Stimulated activated CD4-positive, alpha-beta T cell treated with anti-CD3 and anti-CD28 coated beads, Interleukin-4, amount 100 ng/mL, for 4 hours (primary cell): ENCODE results near the gene GSK3B.
A peak's percentile ranks its signal among the peaks of the same experiment; 100 is the strongest.

ENCODE experiments used
- DNase-seq, 2 experiments: peaks; one replicate each; pipeline ENCODE4 v3.0.0-alpha.2; 2020

Gene GSK3B

DNA sequence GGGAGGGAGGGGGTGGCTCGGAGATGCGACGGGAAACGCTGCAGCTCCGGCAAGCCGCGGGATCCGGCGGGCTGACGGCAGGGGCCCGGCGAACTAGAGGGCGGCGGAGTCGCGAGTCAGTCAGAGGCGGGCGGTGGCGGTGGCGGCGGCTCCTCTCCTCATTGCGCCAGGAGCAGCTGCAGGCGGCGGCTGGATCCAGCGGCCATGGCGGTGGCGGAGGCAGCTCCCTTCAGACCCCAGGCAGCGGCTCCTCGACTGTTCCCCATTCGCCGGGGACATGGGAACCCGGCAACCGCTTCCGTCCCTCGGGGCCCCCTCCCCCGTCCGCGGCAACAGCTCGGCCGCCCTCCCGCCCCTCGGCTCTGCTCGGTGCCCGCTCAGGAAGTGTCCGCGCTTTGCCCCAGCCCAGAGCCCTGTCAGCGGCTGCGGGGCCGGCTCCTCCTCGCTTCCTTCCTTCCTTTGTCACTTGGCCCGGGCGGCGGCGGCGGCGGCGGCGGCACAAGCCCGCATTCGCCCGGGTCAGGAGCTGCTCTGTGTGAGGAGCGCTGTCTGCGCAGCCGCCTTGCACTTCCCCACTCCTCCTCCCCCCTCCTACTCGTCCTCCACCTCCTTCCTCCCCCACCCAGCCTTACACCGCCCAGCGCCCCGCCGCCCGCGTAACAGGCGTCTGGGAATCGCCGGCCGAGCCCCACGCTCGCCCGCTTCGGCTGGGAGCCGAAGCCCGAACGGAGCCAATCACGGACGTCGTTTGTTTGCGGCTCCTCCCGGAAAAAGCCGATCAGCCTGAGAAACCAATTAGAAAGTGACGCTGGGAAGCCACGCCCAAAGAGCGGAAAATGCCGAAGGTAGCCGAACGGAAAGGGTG is at the start of gene GSK3B:
GSK3B (minus strand) TSS at position 537 of the 865 bp plus-strand sequence. CDS start 1,013 bp downstream, outside the sequence.
- peak; percentile 96 to 98 for DNase-seq

DNA sequence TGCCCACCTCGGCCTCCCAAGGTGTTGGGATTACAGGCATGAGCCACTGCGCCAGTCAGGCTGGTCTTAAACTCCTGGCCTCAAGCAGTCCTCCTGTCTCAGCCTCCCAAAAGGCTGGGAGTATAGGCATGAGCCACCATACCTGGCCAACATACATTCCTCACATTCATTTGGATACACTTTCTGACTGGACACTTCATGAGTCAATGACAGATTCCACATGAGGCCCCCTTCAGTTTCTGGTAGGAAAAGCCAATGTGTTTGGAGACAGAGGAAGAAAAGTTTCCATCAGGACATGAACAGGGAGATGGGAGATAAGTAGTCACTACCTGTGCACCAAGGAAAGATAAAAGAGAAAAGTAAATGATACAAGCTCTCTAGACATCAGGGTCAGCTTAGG is 49.4 kb upstream of the GSK3B start:
- no peak for DNase-seq

DNA sequence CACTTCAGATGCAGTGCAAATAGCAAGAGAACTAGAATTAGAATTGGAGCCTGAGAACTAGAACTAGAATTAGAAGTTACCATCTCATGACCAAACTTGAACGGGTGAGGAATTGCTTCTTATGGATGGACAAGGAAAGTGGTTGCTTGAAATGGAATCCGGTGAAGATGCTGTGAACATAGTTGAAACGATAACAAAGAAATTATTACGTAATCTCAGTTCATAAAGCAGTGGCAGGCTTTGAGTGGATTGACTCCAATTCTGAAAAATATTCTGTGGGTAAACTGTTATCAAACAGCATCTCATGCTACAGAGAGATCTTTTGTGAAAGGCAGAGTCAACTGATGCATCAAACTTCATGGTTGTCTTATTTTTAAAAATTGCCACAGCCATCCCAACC is 48.0 kb upstream of the GSK3B start:
- DNase-seq: no peak

DNA sequence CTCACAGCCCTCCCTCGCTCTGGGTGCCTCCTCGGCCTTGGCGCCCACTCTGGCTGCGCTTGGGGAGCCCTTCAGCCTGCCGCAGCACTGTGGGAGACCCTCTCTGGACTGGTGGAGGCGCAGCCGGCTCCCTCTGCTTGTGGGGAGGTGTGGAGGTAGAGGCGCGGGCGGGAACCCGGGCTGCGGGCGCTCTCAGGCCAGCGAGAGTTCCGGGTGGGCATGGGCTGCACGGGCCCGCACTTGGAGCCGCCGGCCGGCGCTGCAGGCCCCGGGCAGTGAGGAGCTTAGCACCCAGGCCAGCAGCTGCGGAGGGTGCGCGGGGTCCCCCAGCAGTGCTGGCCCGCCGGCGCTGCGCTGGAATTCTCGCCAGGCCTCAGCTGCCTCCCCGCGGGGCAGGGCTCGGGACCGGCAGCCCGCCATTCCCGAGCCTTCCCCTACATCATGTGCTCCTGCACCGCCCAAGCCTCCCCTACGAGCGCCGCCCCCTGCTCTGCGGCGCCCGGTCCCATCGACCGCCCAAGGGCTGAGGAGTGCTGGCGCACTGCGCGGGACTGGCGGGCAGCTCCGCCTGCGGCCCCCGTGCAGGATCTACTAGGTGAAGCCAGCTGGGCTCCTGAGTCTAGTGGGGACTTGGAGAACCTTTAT is 46.0 kb upstream of the GSK3B start:
- DNase-seq: no peak

DNA sequence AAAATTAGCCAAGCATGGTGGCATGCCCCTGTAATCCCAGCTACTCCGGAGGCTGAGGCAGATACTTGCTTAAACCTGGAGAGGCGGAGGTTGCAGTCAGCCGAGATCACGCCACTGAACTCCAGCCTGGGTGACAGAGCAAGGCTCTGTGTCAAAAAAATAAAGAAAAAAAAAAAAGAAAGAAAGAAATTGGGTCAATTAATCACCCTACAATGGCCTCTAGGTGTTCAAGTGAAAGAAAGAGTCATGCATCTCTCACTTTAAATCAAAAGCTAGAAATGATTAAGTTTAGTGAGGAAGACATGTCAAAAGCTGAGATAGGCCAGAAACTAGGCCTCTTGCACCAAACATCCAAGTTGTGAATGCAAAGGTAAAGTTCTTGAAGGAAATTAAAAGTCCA is 44.9 kb upstream of the GSK3B start:
- no peak for DNase-seq

- no peak for DNase-seq
Measured at GRCh38 chr3:120137548-120137947, 43.3 kb upstream of the GSK3B start.

- DNase-seq: no peak
Measured at GRCh38 chr3:120130656-120131055, 36.4 kb upstream of the GSK3B start.

DNA sequence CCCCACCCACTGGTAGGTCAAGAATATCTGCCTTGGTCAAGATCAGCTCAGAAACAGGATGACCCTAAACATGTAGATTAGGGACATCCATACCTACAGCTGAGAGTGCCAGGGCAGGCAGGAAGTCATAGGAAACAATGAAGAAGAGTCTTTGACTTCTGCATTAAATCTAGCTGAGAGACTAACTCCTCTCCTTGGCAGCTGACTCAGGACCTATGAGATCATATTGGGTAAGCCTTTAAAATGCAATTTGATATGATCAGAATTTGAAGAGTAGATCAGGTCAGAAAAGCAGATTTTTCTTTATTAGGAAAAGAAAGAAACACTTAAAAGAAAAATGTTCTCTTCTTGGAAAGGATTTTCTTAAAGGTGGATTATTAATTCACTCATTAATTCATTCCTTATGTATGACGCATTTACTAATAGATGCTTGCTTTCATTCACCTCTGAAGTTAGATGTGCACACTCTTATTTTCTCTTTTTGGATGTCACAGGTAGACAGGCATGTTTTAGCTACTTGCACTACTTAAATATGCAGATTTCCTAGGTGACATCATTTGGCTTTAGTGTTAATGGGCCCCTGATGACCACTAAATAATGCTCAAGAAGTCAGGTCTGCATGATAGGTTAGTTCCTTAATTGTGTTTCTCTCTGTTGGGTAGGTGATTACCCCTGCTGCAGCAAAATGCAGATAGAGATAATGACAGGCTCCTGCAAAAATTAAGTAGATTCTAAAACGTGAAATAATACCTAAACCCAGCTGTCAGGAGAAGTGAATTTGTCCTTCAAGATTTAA is 35.7 kb upstream of the GSK3B start:
- no peak for DNase-seq

DNA sequence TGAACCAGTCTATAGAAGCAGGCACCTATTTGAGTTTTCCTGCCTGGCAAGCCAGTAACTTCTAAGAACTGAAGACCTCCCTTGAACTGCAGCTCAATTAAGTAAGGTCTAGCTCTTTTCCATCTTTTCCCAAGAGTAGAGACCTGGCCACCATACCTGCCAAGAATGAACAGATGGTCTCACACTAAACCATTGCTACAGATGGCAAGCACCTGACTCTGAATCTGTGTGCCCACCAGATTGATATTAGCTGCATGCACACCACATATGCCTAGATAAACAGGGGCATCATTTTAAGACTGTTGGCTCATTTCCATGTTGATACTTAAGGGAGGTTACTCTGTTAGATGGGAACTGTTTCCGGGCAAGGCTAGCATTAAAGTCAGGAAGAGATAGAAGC is 34.8 kb upstream of the GSK3B start:
- DNase-seq: no peak

DNA sequence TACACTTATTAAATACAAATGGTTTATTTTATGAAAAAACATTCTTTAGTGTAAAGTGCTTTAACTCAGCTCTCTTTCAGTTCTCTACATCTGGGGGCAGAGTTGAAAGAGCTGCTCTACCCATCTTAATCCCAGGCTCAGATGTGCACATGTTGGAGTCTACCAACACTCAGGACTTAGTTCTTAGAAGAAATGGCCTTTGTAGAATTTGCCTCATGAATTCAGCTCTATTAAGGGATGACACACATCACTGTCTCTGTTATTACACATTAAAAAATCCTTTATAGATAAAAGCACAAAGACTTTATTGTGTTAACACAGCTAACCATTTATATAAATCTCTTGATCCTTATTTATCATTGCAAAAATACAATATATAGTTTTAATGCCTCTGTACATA is 31.7 kb upstream of the GSK3B start:
- no peak for DNase-seq

DNA sequence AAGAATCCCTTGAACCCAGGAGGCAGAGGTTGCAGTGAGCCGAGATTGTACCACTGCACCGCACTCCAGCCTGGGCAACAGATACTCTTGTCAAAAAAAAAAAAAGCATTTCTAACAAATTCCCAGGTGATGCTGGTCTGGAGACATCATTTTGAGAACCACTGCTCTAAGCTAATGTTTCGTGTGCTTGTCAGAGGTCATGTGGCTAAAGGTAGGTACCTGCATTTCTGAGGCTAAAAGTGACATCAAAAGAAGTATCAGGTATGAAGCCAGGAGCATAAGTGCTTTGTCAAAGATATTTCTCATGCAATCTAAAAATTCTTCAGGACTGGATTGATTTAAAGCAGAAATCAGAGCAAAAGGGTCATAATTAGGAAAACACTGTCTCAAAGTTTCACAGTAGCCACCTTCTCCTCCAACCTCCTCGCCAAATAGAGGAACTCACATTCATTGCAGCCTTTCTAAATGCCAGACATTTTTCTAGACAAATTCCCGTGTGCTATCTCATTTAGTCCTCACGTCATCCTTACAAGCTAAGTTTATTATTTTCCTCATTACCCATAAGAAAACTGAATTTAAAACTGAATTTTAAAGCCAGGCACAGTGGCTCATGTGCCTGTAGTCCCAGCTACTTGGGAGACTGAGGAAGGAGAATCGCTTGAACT is 25.7 kb upstream of the GSK3B start:
- DNase-seq: no peak

GRCh38 chr3:120114981-120115380 is 20.7 kb upstream of the GSK3B start:
- DNase-seq: no peak

- DNase-seq: no peak
Measured at GRCh38 chr3:120114376-120114775, 20.1 kb upstream of the GSK3B start.

DNA sequence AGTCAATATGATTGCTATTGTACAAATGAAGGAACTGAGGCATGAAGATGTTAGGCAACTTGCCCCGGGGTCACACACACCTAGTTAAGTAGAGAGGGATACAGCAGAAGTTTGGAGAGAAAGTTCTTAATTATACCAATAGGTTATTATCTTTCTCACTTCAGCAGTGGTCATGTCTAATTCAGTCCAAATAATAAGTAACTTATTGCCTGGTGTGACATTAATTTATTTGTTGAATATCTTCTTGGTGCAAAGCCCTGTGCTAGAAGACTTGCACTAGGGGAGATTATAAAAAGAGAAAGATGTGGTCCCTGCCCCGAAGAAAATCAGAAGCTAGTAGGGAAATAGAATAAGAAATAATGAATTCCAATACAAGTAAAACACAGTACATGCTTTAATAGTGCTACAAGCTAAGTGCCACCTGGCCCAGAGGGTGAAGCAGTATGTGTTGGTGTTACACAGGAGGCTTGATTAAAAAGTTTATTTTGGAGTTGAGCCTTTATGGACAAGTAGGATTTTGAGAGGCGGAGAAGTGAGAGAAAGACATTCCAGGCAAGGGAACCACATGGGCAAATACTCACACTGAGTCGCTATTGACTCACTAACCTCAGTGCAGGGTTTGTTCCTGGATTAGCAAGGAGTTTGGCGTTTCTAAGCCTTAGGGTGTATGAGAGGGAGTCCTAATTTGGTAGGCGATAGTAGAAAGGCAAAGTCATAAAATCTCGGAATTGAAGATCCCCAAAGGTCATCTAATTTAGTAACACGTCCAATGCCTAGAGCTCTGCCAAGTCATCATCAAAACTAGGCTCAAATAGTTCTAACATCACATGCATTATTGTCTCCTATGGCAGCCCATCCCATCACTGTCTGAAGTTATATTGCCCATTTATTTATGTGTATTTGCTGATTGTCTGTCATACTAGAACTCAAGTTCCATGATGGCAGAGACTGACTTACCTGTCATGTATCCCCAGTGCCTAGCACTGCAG is 19.2 kb upstream of the GSK3B start:
- no peak for DNase-seq

DNA sequence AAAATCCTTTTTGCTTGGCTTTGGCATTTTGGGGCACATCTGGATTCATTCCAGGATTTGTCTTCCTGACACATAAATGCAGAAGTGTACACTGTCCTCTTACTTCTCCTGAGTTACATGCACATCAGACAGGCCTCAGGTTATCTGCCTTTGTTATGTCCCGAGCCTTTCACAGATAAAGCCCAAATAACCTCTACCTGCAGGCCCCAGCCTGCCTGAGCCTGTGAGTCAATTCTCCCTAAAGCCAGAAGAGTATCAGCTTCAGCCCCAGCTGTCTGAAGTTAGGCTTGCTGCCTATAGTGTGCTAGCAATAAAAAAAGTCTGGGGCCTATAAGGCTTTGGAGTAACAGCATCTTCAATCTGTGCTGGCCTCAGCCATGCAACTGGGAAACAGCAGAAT is 17.7 kb upstream of the GSK3B start:
- DNase-seq: no peak

DNA sequence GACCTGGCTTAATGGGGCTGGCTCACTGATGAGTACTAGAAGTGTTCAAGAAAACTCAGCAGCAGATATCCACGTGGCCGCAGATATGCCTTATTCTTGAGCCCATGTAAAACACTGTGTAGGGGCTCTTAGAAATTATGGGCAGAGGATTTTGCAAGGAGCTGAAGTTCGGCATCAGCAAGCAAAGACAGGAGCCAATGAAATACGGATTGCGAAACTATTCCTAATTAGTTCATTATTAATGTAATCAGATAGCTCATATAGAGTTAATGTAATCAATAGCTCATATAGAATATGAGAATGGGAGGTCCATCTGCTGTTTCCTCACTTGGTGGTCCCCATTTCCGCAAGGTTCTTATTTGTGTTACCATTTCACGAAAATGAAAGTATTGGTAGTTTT is 9.0 kb upstream of the GSK3B start:
- no peak for DNase-seq

DNA sequence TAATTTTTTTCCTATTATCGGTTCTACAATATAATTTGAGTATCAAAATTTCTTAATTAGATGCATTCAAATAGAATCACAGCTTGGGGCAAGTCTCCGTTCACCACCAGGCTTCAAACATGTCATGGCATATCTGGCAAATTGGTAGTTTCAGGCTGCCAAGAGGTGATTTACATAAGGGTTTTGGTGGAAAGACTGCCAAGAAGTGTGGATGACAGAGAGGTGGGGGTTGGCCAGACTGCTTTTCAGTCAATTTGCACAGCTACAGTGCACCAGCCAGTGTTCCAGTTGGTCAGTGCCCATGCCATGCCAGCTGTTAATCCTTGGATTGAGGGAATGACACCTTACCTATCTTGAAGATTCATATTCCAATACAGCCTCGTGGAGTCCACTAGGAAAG is 8.4 kb upstream of the GSK3B start:
- no peak for DNase-seq

DNA sequence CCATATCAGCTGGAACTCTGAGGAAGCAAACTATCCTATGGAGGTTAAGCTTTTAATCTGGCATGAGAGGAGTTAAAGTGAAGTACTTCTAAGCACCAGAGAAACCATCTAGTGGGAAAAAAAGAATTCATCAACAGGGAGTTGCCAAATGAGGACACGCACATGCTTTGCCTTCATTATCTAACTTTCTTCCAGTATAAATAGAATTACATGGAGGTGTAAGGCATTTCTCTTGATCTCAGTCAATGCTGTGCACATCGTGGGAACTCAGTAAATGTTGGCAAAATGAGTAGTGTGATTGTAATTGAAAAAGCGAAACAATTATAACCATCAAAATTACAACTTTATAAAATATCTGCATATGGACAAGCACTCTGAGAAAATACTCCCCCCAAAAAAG is 8.0 kb upstream of the GSK3B start:
- DNase-seq: no peak

DNA sequence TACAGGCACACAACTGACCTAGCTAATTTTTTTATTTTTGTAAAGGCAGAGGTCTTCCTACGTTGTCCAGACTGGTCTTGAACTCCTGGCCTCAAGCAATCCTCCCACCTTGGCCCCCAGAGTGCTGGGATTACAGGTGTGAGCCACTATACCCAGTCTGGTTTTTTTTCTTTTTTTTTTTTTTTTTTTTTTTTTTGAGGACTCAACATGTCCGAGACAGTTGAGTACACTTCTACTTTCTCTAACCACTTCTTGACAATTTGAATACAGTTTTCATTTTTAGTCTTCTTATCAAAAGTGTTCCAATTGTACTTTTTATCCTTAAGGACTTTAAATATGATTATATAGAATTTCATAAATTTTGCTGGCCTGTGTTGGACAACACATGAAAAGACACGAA is 7.4 kb upstream of the GSK3B start:
- DNase-seq: no peak

DNA sequence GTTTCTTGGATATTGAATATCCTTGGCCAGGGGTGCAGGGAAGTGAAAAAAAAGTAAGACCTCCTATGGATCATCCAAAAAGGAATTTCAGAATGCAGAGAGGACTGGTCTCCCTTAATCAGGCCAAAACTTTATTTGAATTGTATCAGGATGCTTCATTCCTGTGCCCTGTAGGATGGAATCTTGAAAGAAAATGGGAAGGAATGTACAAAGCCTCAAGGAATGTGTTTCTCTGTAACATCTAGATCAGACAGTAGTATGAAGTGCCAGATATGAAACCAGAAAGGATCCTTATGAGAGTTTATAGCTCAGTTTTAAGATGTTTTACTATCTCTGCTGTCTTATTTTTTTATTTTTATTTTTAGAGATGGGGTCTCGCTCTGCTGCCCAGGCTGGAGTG is 6.5 kb upstream of the GSK3B start:
- no peak for DNase-seq

DNA sequence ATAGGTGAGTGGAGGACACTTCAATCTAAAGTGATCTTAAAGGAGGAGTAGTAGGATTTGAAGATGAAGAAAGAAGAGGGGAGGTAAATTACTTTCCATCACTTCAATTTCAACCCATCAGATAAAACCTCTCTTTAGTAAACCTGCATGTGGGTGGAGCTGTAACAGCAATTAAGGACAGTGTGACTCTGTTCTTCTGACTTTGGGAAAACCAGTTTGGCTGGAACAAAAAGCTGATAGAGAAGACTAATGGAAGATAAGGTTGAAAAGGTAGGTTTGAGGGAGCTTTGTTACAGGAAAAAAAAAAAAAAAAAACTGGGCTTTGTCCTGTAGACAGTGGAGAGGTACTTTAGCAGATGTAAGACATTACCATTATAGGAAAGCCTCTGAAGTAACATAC is 4.5 kb upstream of the GSK3B start:
- DNase-seq: no peak

DNA sequence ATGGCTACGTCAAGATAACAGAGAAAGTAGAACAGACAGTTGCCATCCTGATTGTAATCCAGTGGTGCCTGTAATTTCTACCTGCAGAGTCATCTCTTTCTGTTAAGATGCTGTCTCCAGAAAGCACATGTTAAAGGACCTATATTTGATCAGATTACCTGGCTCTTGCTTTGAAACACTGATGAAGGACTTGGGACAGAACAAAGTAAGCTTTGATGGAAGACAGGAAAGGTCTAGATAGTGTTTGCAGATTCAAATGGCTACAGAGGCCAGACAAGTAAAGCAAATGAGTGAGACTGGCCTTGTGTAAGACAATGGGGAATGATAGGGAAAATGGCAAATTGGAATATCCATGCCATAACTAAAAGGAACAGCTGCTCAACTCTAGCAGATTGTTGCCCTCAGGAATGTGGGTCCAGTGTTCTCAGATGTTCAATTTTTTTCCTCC is 1.8 kb upstream of the GSK3B start:
- DNase-seq: no peak
